Endodermal cell (in vitro differentiated cells): ENCODE measurements around the gene FXN. TPM values are rescaled to one million over a fixed set of nuclear protein-coding genes. Genes with fewer than 3 reads are reported as not detected.
"Not testable (repeated sequence)": the region's sequence is repeated elsewhere in the genome, so short reads cannot be mapped to it uniquely, and the experiment has no call there.

Experiments
- DNase-seq: peaks from one replicate; pipeline ENCODE4 v3.0.0-alpha.2; 2017
- H3K27ac ChIP-seq: 2 replicates; pipeline ENCODE4 v1.5.1; 2013; ENCODE audit warnings: mild to moderate bottlenecking, low read depth, low read length, moderate library complexity
- H3K27me3 ChIP-seq: 2 replicates; pipeline ENCODE4 v1.6.1; 2013; ENCODE audit warnings: mild to moderate bottlenecking, low read length, moderate library complexity; ENCODE audit not compliant: insufficient read depth, control insufficient read depth, poor library complexity, severe bottlenecking
- H3K36me3 ChIP-seq: 2 replicates; pipeline ENCODE4 v1.7.0; 2013; ENCODE audit warnings: mild to moderate bottlenecking, low read length, moderate library complexity; ENCODE audit not compliant: control insufficient read depth, insufficient read depth
- H3K4me1 ChIP-seq: one replicate; pipeline ENCODE4 v1.7.0; 2013; ENCODE audit warnings: low read length; ENCODE audit not compliant: control insufficient read depth, insufficient read depth
- H3K4me3 ChIP-seq: 2 replicates; pipeline ENCODE4 v1.5.1; 2013; ENCODE audit warnings: mild to moderate bottlenecking, low read length, moderate library complexity
- H3K9ac ChIP-seq: 2 replicates; pipeline ENCODE4 v1.6.1; 2013; ENCODE audit warnings: mild to moderate bottlenecking, low read length, moderate library complexity; ENCODE audit not compliant: poor library complexity, severe bottlenecking; ENCODE audit errors: extremely low read depth
- H3K9me3 ChIP-seq: 2 replicates; pipeline ENCODE4 v1.6.1; 2013; ENCODE audit warnings: mild to moderate bottlenecking, low read length, moderate library complexity; ENCODE audit not compliant: control insufficient read depth
- H3K27ac Mint-ChIP-seq: 2 replicates; pipeline ENCODE4 v1.8.0; 2020; ENCODE audit warnings: mixed read lengths
- H3K27me3 Mint-ChIP-seq: 2 replicates; pipeline ENCODE4 v1.8.0; 2021; ENCODE audit warnings: mild to moderate bottlenecking, mixed read lengths; ENCODE audit not compliant: insufficient read depth
- H3K36me3 Mint-ChIP-seq: 2 replicates; pipeline ENCODE4 v1.8.0; 2020; ENCODE audit warnings: low read depth, mixed read lengths
- H3K4me1 Mint-ChIP-seq: 2 replicates; pipeline ENCODE4 v1.8.0; 2020; ENCODE audit warnings: mixed read lengths
- H3K4me3 Mint-ChIP-seq: 2 replicates; pipeline ENCODE4 v1.8.0; 2020; ENCODE audit warnings: mild to moderate bottlenecking, moderate library complexity, mixed read lengths
- H3K9me3 Mint-ChIP-seq: 2 replicates; pipeline ENCODE4 v1.8.0; 2020; ENCODE audit warnings: mild to moderate bottlenecking, mixed read lengths
- CTCF ChIP-seq: fragments of 200-600 bp; sonication (generic); conservative IDR thresholded peaks from 2 replicates; pipeline ENCODE4 v1.5.0; 2021; ENCODE audit warnings: antibody characterized with exemption, mild to moderate bottlenecking
- WGBS, 2 experiments: methylation state at CpG; one replicate each; pipeline versions ENCODE4 v1.1.5 to v1.1.7; 2013; ENCODE audit warnings: missing lambda C conversion rate in 2 of 2, mixed read lengths in 1 of 2; ENCODE audit not compliant: insufficient coverage in 1 of 2, insufficient read length in 1 of 2; 5-methylcytosine and 5-hydroxymethylcytosine counted together
- total RNA-seq, 2 donors: library from RNA; stranded (reverse); fragmentation: NEBNext Ultra II Directional in 1 of 2; extraction: Animal tissue kit (Norgen Biotek cat#: 25700) in 1 of 2; gene quantifications; 2 replicates in 1 of 2; 3 replicates in 1 of 2; pipeline ENCODE4 v1.2.1, GENCODE V29; 2021

FXN gene
- total RNA-seq, 2 donors from 2014 or later, result 33.0 to 34.1 TPM

GRCh38 chr9:69112646-69113045 is 77.1 kb downstream of the FXN start:
- H3K4me3 ChIP-seq, H3K4me3 Mint-ChIP-seq, H3K27ac Mint-ChIP-seq: not testable (repeated sequence)

GRCh38 chr9:69115621-69116020 is 80.1 kb downstream of the FXN start:
- H3K4me1 ChIP-seq, result no peaks in the 10 kb centered on the region
- no peak overlapping the region for H3K27ac Mint-ChIP-seq
- no peak overlapping the region for H3K27ac ChIP-seq
- WGBS, 2 experiments, result 96 to 100% methylated on average over 1 of the region's 1 CpG
- H3K4me3 ChIP-seq, result no peak overlapping the region
- H3K9me3 ChIP-seq, result no peaks in the 10 kb centered on the region
- no peak overlapping the region for H3K4me3 Mint-ChIP-seq
- H3K4me1 Mint-ChIP-seq, result peaks cover 5% of the 10 kb centered on the region
- H3K9ac ChIP-seq, result no peak overlapping the region
- H3K9me3 Mint-ChIP-seq, result peaks cover 3% of the 10 kb centered on the region
- no peaks in the 10 kb centered on the region for H3K36me3 ChIP-seq
- TF ChIP-seq CTCF, result no peak
- no peak for DNase-seq
- H3K36me3 Mint-ChIP-seq, result no peaks in the 10 kb centered on the region
- no peaks in the 10 kb centered on the region for H3K27me3 ChIP-seq
- H3K27me3 Mint-ChIP-seq, result peaks cover 3% of the 10 kb centered on the region

More at GRCh38 chr9:69112646-69113045, 77.1 kb downstream of the FXN start:
- not testable (repeated sequence) for H3K4me1 Mint-ChIP-seq, H3K27me3 ChIP-seq, H3K36me3 Mint-ChIP-seq, H3K9me3 Mint-ChIP-seq, H3K9me3 ChIP-seq, H3K36me3 ChIP-seq, H3K9ac ChIP-seq, H3K27me3 Mint-ChIP-seq, H3K27ac ChIP-seq, DNase-seq, H3K4me1 ChIP-seq
- peak; percentile 33 for TF ChIP-seq CTCF
- 95 to 98% methylated on average over 12 to 17 of the region's 17 CpGs for WGBS, 2 experiments

- no peak for DNase-seq
- H3K27me3 ChIP-seq, result no peaks in the 10 kb centered on the region
- Mint-ChIP-seq H3K9me3 (no peaks in the 10 kb centered on the region), H3K36me3 (no peaks in the 10 kb centered on the region), H3K27ac (no peak overlapping the region), H3K4me3 (no peak overlapping the region), H3K4me1 (peaks cover 15% of the 10 kb centered on the region), H3K27me3 (peaks cover 6% of the 10 kb centered on the region)
- H3K27ac ChIP-seq, result no peak overlapping the region
- no peaks in the 10 kb centered on the region for H3K36me3 ChIP-seq
- H3K4me3 ChIP-seq, result no peak overlapping the region
- H3K9ac ChIP-seq, result no peak overlapping the region
- H3K4me1 ChIP-seq, result no peaks in the 10 kb centered on the region
- 86 to 87% methylated on average over 9 to 11 of the region's 11 CpGs for WGBS, 2 experiments
- no peak for TF ChIP-seq CTCF
- no peaks in the 10 kb centered on the region for H3K9me3 ChIP-seq
Observed at GRCh38 chr9:69118656-69119055, 83.1 kb downstream of the FXN start.
